Esophagus (tissue), 2 donors: ENCODE data around the gene ZBTB39. TPM values are rescaled to one million over a fixed set of nuclear protein-coding genes. Genes with fewer than 3 reads are reported as not detected.
A peak's percentile ranks its signal among the peaks of the same experiment; 100 is the strongest.
"Not testable (repeated sequence)": the region's sequence is repeated elsewhere in the genome, so short reads cannot be mapped to it uniquely, and the experiment has no call there.

ENCODE experiments used
- H3K27ac ChIP-seq, 2 donors: one replicate each; pipeline ENCODE4 v1.5.1; 2013; ENCODE audit warnings: low read depth in 2 of 2, mild to moderate bottlenecking in 2 of 2, inconsistent platforms in 1 of 2, low read length in 1 of 2, moderate library complexity in 1 of 2
- H3K27me3 ChIP-seq, 2 donors: one replicate each; pipeline ENCODE4 v1.6.1; 2013; ENCODE audit warnings: low read length in 2 of 2, control low read depth in 1 of 2, mild to moderate bottlenecking in 1 of 2; ENCODE audit not compliant: insufficient read depth in 2 of 2, control insufficient read depth in 1 of 2
- H3K36me3 ChIP-seq, 2 donors: one replicate each; pipeline ENCODE4 v1.6.1; 2013; ENCODE audit warnings: low read length in 1 of 2; ENCODE audit not compliant: control insufficient read depth in 2 of 2, insufficient read depth in 2 of 2
- H3K4me1 ChIP-seq, 2 donors: one replicate each; pipeline ENCODE4 v1.6.1; 2013; ENCODE audit warnings: low read length in 1 of 2; ENCODE audit not compliant: control insufficient read depth in 2 of 2, insufficient read depth in 2 of 2
- H3K4me3 ChIP-seq, 2 donors: one replicate each; pipeline ENCODE4 v1.5.1; 2013; ENCODE audit warnings: low read length in 2 of 2, mild to moderate bottlenecking in 2 of 2, low read depth in 1 of 2, moderate library complexity in 1 of 2
- H3K9me3 ChIP-seq, 2 donors: one replicate each; pipeline ENCODE4 v1.6.1; 2013; ENCODE audit warnings: mild to moderate bottlenecking in 2 of 2, low read depth in 1 of 2, low read length in 1 of 2, moderate library complexity in 1 of 2; ENCODE audit not compliant: control insufficient read depth in 2 of 2, insufficient read depth in 1 of 2
- WGBS, 2 donors: extraction: QIAGEN DNeasy Blood & Tissue Kit; methylation state at CpG; one replicate each; pipeline ENCODE4 v1.1.7; 2013; 5-methylcytosine and 5-hydroxymethylcytosine counted together
- polyA plus RNA-seq, 2 donors: library from polyadenylated mRNA; stranded (reverse); fragments of 200-250 nt; gene quantifications; one replicate each; pipeline ENCODE4 v1.2.3, GENCODE V29; 2013
- donor health status: healthy with polysubstance abuse.
- donor health status: Bipolar disorder and iron deficiency.

The ZBTB39 gene
- polyA plus RNA-seq, result 1 to 10 TPM; 1.2 to 1.4 TPM

- Histone ChIP-seq H3K9me3 (no peaks in the 10 kb centered on the region), H3K4me3 (peak within 1 kb of the TSS; percentile 70 to 84), H3K36me3 (peaks cover 16 to 22% of the 10 kb centered on the region in 2 donors), H3K27me3 (no peaks in the 10 kb centered on the region), H3K27ac (peak within 1 kb of the TSS; percentile 74 to 76), H3K4me1 (peaks cover 0 to 5% of the 10 kb centered on the region in 2 donors)
- 0% methylated on average over 53 to 94 of the region's 94 CpGs for WGBS, 2 donors
These were observed at the start of gene ZBTB39 for GRCh38 chr12:57005980-57006808. Gene ZBTB39, minus strand, starts transcription at chr12:57006546. Its CDS starts 1,629 bp downstream, at chr12:57004917.

GRCh38 chr12:57055824-57056223 lies 49.5 kb upstream of the ZBTB39 start:
- no peak overlapping the region for H3K27ac ChIP-seq
- H3K36me3 ChIP-seq, result peaks cover 4 to 9% of the 10 kb centered on the region in 2 donors
- H3K4me1 ChIP-seq, result no peaks in the 10 kb centered on the region
- H3K9me3 ChIP-seq, result no peaks in the 10 kb centered on the region
- H3K27me3 ChIP-seq, result no peaks in the 10 kb centered on the region
- WGBS, 2 donors, result 41 to 51% methylated on average over 3 of the region's 3 CpGs
- H3K4me3 ChIP-seq, result no peak overlapping the region

- H3K9me3 ChIP-seq, H3K4me1 ChIP-seq, H3K36me3 ChIP-seq, H3K4me3 ChIP-seq, H3K27me3 ChIP-seq, H3K27ac ChIP-seq: not testable (repeated sequence)
- 95 to 99% methylated on average over 4 of the region's 4 CpGs for WGBS, 2 donors
These were observed 47.6 kb upstream of the ZBTB39 start for GRCh38 chr12:57053901-57054300.

DNA sequence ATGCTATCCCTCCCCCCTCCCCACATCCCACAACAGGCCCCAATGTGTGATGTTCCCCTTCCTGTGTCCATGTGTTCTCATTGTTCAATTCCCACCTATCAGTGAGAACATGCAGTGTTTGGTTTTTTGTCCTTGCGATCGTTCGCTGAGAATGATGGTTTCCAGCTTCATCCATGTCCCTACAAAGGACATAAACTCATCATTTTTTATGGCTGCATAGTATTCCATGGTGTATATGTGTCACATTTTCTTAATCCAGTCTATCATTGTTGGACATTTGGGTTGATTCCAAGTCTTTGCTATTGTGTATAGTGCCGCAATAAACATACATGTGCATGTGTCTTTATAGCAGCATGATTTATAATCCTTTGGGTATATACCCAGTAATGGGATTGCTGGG lies 46.8 kb upstream of the ZBTB39 start:
- H3K9me3 ChIP-seq, H3K4me1 ChIP-seq, H3K36me3 ChIP-seq, H3K27me3 ChIP-seq, H3K27ac ChIP-seq, H3K4me3 ChIP-seq: not testable (repeated sequence)
- 95 to 100% methylated on average over 4 of the region's 4 CpGs for WGBS, 2 donors

- no peaks in the 10 kb centered on the region for H3K9me3 ChIP-seq
- H3K36me3 ChIP-seq, result no peaks in the 10 kb centered on the region
- H3K27me3 ChIP-seq, result no peaks in the 10 kb centered on the region
- 87 to 100% methylated on average over 1 of the region's 1 CpG for WGBS, 2 donors
- H3K27ac ChIP-seq, result no peak overlapping the region
- H3K4me1 ChIP-seq, result peaks cover 2 to 4% of the 10 kb centered on the region in 2 donors
- no peak overlapping the region for H3K4me3 ChIP-seq
These were observed 44.7 kb upstream of the ZBTB39 start for GRCh38 chr12:57051011-57051410.

DNA sequence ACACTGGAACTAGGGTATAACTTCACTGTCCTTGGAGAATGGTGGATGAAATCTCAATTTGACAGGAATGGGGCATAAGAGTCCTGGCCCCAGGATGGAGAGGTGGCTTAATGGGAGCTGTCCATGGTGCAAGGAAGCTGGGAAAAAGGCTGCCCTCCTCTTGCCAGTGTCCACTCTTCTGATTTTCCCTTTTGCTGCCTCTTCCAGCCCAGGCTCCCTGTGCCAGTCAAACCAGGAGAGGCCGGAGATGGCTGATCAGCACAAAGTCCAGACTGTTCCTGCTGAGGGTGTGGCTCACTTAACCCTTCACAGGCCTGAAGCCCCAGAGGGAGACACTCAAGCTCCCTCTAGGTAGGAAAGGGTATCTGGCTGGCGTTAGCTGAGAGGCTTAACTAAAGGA lies 43.5 kb upstream of the ZBTB39 start, which contains the start of gene MYO1A:
Gene MYO1A (minus strand): TSS at position 240 of the 400 bp plus-strand sequence. CDS start 1,806 bp downstream, outside the sequence.
- no peaks in the 10 kb centered on the region for H3K36me3 ChIP-seq
- H3K4me1 ChIP-seq, result peaks cover 2 to 4% of the 10 kb centered on the region in 2 donors
- H3K27ac ChIP-seq, result no peak within 1 kb of the TSS
- H3K4me3 ChIP-seq, result no peak within 1 kb of the TSS
- 31 to 36% methylated on average over 2 of the region's 2 CpGs for WGBS, 2 donors
- no peaks in the 10 kb centered on the region for H3K9me3 ChIP-seq
- H3K27me3 ChIP-seq, result no peaks in the 10 kb centered on the region

DNA sequence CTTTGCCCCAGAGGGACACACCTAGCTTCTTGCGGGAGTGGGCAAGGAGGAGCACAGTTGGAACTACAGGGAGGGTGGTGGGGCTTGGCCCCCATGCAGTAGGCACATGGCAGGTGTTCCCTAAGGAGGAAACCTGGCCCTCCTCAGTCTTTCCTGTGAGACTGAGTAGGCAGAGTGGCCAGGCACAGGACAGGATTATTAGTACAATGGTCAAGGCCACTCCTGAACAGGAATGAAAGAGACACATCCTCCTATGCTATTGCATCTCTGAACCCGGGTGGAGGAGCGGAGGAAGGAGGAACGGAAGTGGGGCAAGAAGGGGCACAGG lies 42.7 kb upstream of the ZBTB39 start:
- 70 to 82% methylated on average over 4 of the region's 4 CpGs for WGBS, 2 donors
- Histone ChIP-seq H3K36me3 (no peaks in the 10 kb centered on the region), H3K9me3 (no peaks in the 10 kb centered on the region), H3K27me3 (no peaks in the 10 kb centered on the region), H3K4me1 (peaks cover 2 to 4% of the 10 kb centered on the region in 2 donors), H3K27ac (no peak overlapping the region), H3K4me3 (no peak overlapping the region)

DNA sequence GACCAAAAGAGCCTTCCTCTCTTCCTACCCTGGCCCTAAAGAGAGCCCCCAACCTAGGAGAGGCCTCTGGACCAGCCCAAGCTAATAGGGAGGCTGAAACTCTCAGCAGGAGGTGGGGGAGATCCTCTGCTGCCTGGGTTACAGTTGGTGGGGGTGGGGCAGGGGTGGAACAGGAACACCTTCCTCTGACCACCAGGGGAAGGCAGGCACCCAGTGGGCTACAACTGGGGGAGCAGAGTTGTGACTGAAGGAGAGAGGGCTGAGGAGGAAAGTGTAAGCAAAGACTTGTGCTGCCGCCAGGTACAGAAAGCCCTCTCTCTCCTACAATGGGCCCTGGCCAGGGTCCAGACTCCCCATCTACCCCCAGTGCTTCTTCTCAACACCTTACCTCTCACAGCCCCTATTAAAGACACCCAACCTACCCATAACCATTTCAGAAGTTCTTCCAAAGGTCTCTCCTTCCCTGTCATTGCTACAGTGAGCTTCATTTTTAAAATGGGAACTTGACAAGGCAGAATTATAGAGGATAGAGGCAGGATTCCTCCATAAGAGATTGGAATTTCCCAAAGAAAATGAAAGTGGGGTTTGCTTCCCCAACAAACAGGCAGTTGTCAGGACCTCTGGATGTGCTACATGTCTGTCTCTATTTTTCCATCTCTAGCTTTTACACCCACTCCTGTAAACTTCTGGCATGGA lies 42.2 kb upstream of the ZBTB39 start:
- Histone ChIP-seq H3K27ac (no peak overlapping the region), H3K4me3 (no peak overlapping the region), H3K36me3 (no peaks in the 10 kb centered on the region), H3K27me3 (no peaks in the 10 kb centered on the region), H3K9me3 (no peaks in the 10 kb centered on the region), H3K4me1 (peaks cover 2 to 4% of the 10 kb centered on the region in 2 donors)
- 78 to 100% methylated on average over 1 of the region's 1 CpG for WGBS, 2 donors

DNA sequence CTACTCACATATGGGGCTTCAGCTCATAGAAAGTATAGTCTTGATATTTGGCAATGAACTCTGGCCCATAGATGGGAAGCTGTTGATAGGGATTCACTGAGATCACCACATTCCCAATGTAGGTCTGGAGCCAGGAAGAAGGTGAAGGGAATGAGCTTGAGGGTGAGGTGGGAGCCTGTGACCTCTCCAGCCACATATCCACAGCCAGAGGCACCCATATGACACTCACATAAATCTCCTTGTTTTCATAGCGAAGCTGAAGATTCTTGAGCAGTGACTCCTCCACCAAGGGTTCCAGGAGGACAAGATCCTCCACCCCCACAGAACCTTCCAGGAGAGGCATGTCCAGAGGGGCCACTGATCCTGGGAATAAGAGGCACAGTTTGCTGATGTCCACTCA lies 41.6 kb upstream of the ZBTB39 start:
- Histone ChIP-seq H3K27me3 (no peaks in the 10 kb centered on the region), H3K4me1 (peaks cover 2 to 4% of the 10 kb centered on the region in 2 donors), H3K36me3 (no peaks in the 10 kb centered on the region), H3K4me3 (no peak overlapping the region), H3K27ac (no peak overlapping the region), H3K9me3 (no peaks in the 10 kb centered on the region)
- 82 to 95% methylated on average over 1 of the region's 1 CpG for WGBS, 2 donors
